PC-9 (cell line): ENCODE data around the gene TGIF2.

Experiments
- CTCF ChIP-seq: fragments of 200-600 bp; sonication (generic); conservative IDR thresholded peaks from 2 replicates; pipeline ENCODE4 v1.6.1; 2017; ENCODE audit warnings: mixed run types, antibody characterized with exemption, mild to moderate bottlenecking, moderate library complexity
- EZH2 ChIP-seq: fragments of 200-600 bp; sonication (generic); IDR thresholded peaks from 2 replicates; pipeline ENCODE4 v1.8.0; 2017; ENCODE audit warnings: antibody characterized with exemption, low read depth

DNA sequence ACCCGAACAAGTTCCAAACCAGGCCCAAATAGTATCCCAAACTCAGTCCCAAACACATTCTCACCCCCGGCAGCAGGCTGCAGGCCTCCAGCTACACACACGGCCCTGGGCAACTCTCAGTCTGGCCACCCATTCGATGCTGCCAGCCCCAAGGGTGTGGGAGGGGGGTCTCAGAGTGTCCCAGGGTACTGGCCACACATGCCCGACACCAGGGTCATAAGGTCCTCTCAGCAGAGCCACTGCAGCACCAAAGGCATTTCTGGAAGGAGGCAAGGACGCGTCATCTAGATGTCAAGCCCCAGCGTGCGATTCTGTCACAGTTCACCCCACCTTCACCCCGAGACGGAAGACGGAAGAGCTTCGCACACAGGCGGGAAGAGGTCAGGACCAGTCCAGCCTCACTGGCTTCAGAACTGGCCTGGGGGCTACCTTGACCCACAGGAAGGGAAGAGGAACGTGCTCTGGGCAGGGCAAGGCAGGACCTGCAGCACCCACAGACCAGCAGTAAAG lies 22.6 kb upstream of the TGIF2 start:
- no peak for TF ChIP-seq CTCF
- no peak for TF ChIP-seq EZH2
